RPMI7951 (cell line): ENCODE data around the gene TMEM248. TPM values are rescaled to one million over a fixed set of nuclear protein-coding genes. Genes with fewer than 3 reads are reported as not detected.
A peak's percentile ranks its signal among the peaks of the same experiment; 100 is the strongest.
"Not testable (repeated sequence)": the region's sequence is repeated elsewhere in the genome, so short reads cannot be mapped to it uniquely, and the experiment has no call there.

ENCODE experiments used
- DNase-seq: peaks from one replicate; pipeline ENCODE4 v3.0.0-alpha.2; 2012; ENCODE audit warnings: low read depth
- total RNA-seq: library from RNA; depleted of rRNA; stranded (reverse); fragments of >200 nt; shearing (Covaris generic); gene quantifications from 2 replicates; pipeline ENCODE4 v1.2.3, GENCODE V29; 2014; rRNA removed

The TMEM248 gene
- 102 and 120 TPM in 2 replicates for total RNA-seq

GRCh38 chr7:66920769-66921395 is at the start of gene TMEM248:
Gene TMEM248, plus strand, starts transcription at chr7:66921225. Its CDS starts 20,641 bp downstream, at chr7:66941866.
- peak; percentile 91 for DNase-seq

- no peak for DNase-seq
Measured at GRCh38 chr7:66873476-66873875, 47.5 kb upstream of the TMEM248 start.

- peak; percentile 8 for DNase-seq
Measured at GRCh38 chr7:66877577-66878300, 43.3 kb upstream of the TMEM248 start.

GRCh38 chr7:66878301-66878685 is 42.7 kb upstream of the TMEM248 start:
- DNase-seq, result not testable (repeated sequence)

- DNase-seq, result no peak
Measured at GRCh38 chr7:66880053-66880452, 41.0 kb upstream of the TMEM248 start.

- not testable (repeated sequence) for DNase-seq
Measured at GRCh38 chr7:66880577-66880976, 40.4 kb upstream of the TMEM248 start.

- DNase-seq, result peak; percentile 36
Measured at GRCh38 chr7:66883716-66884115, 37.3 kb upstream of the TMEM248 start.

- peak; percentile 41 for DNase-seq
Measured at GRCh38 chr7:66884556-66884955, 36.5 kb upstream of the TMEM248 start.

GRCh38 chr7:66886152-66886551 is 34.9 kb upstream of the TMEM248 start:
- DNase-seq, result no peak

- DNase-seq, result not testable (repeated sequence)
Measured at GRCh38 chr7:66888223-66888622, 32.8 kb upstream of the TMEM248 start.

- DNase-seq, result no peak
Measured at GRCh38 chr7:66894463-66895080, 26.5 kb upstream of the TMEM248 start.

GRCh38 chr7:66896441-66896840 is 24.6 kb upstream of the TMEM248 start:
- DNase-seq, result no peak

GRCh38 chr7:66899552-66900280 is 21.3 kb upstream of the TMEM248 start:
- no peak for DNase-seq

GRCh38 chr7:66901941-66902843 is 18.8 kb upstream of the TMEM248 start:
- no peak for DNase-seq

GRCh38 chr7:66902844-66903180 is 18.2 kb upstream of the TMEM248 start:
- no peak for DNase-seq

GRCh38 chr7:66903360-66904062 is 17.5 kb upstream of the TMEM248 start:
- DNase-seq, result no peak

GRCh38 chr7:66904063-66904593 is 16.9 kb upstream of the TMEM248 start:
- no peak for DNase-seq

- no peak for DNase-seq
Measured at GRCh38 chr7:66905278-66905677, 15.7 kb upstream of the TMEM248 start.

- no peak for DNase-seq
Measured at GRCh38 chr7:66905689-66906088, 15.3 kb upstream of the TMEM248 start.

GRCh38 chr7:66907731-66908130 is 13.3 kb upstream of the TMEM248 start:
- no peak for DNase-seq
